ENCODE data around the gene TREH. TPM values are rescaled to one million over a fixed set of nuclear protein-coding genes. Genes with fewer than 3 reads are reported as not detected.
A peak's percentile ranks its signal among the peaks of the same experiment; 100 is the strongest.
"Not testable (repeated sequence)": the region's sequence is repeated elsewhere in the genome, so short reads cannot be mapped to it uniquely, and the experiment has no call there.

The TREH gene
- total RNA-seq, 1 donor from 2014 or later: not detected

DNA sequence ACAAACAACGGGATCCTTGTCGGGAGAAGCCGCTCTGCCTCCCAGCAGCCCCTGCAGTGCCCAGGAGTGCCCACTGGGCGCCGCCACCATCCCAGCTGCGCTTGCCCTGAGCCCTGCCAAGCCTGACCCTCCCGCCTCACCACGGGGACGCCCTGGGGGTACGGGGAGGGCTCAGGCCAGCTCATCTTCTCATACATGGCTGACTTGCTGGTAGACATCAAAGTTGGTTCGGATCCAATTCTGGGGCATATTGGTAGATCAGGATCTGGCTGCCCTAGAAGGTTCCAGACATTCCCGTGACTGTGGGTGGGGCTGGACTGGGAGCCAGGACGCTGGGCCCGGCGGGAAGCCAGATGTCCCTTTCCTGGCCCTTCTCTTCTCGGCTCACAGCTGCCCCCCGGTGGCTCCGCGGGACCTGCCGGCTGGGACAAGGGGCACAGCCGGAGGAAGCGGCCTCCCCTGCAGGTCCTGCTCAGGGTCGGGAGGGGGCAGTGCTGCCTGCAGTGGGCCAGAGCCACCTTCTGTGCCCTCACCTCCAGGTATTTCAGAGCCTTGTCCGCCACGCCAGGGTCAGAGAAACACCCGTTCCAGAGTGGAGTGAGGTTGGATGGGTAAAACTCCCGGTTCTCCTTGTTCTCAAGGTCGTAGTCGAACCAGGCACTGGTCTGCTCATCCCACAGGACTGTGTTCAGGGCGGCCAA, 10.6 kb upstream of the TREH start:
- intact Hi-C loops (cut with micrococcal nuclease): loop anchor here (1.0 to 10.0 kb wide), 4 partner anchors 95 to 266 kb away; partner anchors contain the start of genes CXCR5 and UPK2
- DNase-seq: peak; percentile 94
- Mint-ChIP-seq H3K27ac (peak overlapping the region; percentile 60), H3K27me3 (peaks cover 12% of the 10 kb centered on the region), H3K4me3 (peak overlapping the region; percentile 79), H3K36me3 (ENCODE audit: low read depth) (no peaks in the 10 kb centered on the region), H3K9me3 (no peaks in the 10 kb centered on the region), H3K4me1 (peaks cover 27% of the 10 kb centered on the region)

GRCh38 chr11:118689503-118689851, 10.0 kb upstream of the TREH start:
- intact Hi-C loops (cut with micrococcal nuclease): no loop called here
- peaks cover 16% of the 10 kb centered on the region for H3K27me3 Mint-ChIP-seq
- H3K27ac Mint-ChIP-seq: no peak overlapping the region
- DNase-seq: no peak
- H3K4me3 Mint-ChIP-seq: no peak overlapping the region
- no peaks in the 10 kb centered on the region for H3K36me3 Mint-ChIP-seq (ENCODE audit: low read depth)
- peaks cover 27% of the 10 kb centered on the region for H3K4me1 Mint-ChIP-seq
- H3K9me3 Mint-ChIP-seq: no peaks in the 10 kb centered on the region

GRCh38 chr11:118688851-118689502, 9.5 kb upstream of the TREH start:
- Mint-ChIP-seq H3K27ac (no peak overlapping the region), H3K4me1 (peaks cover 27% of the 10 kb centered on the region), H3K9me3 (no peaks in the 10 kb centered on the region), H3K27me3 (peaks cover 16% of the 10 kb centered on the region), H3K36me3 (ENCODE audit: low read depth) (no peaks in the 10 kb centered on the region), H3K4me3 (no peak overlapping the region)
- intact Hi-C loops (cut with micrococcal nuclease): no loop called here
- DNase-seq: no peak

DNA sequence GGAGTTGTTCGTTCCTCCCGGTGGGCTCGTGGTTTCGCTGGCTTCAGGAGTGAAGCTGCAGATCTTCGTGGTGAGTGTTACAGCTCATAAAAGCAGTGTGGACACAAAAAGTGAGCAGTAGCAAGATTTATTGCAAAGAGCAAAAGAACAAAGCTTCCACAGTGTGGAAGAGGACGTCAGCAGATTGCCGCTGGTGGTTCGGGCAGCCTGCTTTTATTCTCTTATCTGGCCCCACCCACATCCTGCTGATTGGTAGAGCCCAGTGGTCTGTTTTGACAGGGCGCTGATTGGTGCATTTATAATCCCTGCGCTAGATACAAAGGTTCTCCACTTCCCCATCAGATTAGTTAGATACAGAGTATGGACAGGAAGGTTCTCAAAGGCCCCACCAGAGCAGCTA, 8.9 kb upstream of the TREH start:
- H3K4me3 Mint-ChIP-seq; H3K9me3 Mint-ChIP-seq; intact Hi-C loops (cut with micrococcal nuclease); H3K27ac Mint-ChIP-seq; H3K36me3 Mint-ChIP-seq (ENCODE audit: low read depth): not testable (repeated sequence)
- peak; percentile 64 for DNase-seq
- peaks cover 27% of the 10 kb centered on the region for H3K4me1 Mint-ChIP-seq
- H3K27me3 Mint-ChIP-seq: peaks cover 17% of the 10 kb centered on the region

GRCh38 chr11:118687906-118688305, 8.5 kb upstream of the TREH start:
- H3K27ac Mint-ChIP-seq: no peak overlapping the region
- H3K4me3 Mint-ChIP-seq: no peak overlapping the region
- intact Hi-C loops (cut with micrococcal nuclease): no loop called here
- no peaks in the 10 kb centered on the region for H3K36me3 Mint-ChIP-seq (ENCODE audit: low read depth)
- no peak for DNase-seq
- H3K9me3 Mint-ChIP-seq: no peaks in the 10 kb centered on the region
- peaks cover 20% of the 10 kb centered on the region for H3K27me3 Mint-ChIP-seq
- H3K4me1 Mint-ChIP-seq: peaks cover 25% of the 10 kb centered on the region

DNA sequence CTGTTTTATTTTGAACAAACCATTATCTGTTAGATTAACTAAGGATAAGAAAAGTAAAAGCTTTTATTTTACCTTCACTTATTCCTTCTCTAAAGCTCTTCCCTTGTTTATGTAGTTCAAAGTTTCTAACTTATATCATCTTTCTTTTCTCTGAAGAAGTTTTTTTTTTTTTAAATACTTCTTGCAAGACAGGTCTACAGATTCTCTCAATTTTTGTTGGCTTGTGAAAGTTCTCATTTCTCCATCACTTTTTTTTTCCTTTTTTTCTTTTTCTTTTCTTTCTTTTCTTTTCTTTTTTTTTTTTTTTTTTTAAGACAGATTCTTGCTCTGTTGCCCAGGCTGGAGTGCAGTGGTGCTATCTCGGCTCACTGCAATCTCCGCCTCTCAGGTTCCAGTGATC, 4.7 kb upstream of the TREH start:
- DNase-seq: no peak
- H3K4me1 Mint-ChIP-seq: peaks cover 4% of the 10 kb centered on the region
- H3K27ac Mint-ChIP-seq: no peak overlapping the region
- no peaks in the 10 kb centered on the region for H3K9me3 Mint-ChIP-seq
- H3K27me3 Mint-ChIP-seq: peaks cover 28% of the 10 kb centered on the region
- H3K4me3 Mint-ChIP-seq: no peak overlapping the region
- intact Hi-C loops (cut with micrococcal nuclease): no loop called here
- H3K36me3 Mint-ChIP-seq (ENCODE audit: low read depth): no peaks in the 10 kb centered on the region

- H3K27ac Mint-ChIP-seq; H3K36me3 Mint-ChIP-seq (ENCODE audit: low read depth); intact Hi-C loops (cut with micrococcal nuclease); H3K9me3 Mint-ChIP-seq; H3K4me3 Mint-ChIP-seq; H3K4me1 Mint-ChIP-seq; DNase-seq: not testable (repeated sequence)
- H3K27me3 Mint-ChIP-seq: peaks cover 28% of the 10 kb centered on the region
Observed at GRCh38 chr11:118682939-118683338, 3.5 kb upstream of the TREH start.

GRCh38 chr11:118682372-118682771, 2.9 kb upstream of the TREH start:
- intact Hi-C loops (cut with micrococcal nuclease): no loop called here
- Mint-ChIP-seq H3K36me3 (ENCODE audit: low read depth) (no peaks in the 10 kb centered on the region), H3K27me3 (peaks cover 27% of the 10 kb centered on the region), H3K4me1 (no peaks in the 10 kb centered on the region), H3K27ac (no peak overlapping the region), H3K4me3 (no peak overlapping the region), H3K9me3 (no peaks in the 10 kb centered on the region)
- no peak for DNase-seq

- DNase-seq; intact Hi-C loops (cut with micrococcal nuclease): not testable (repeated sequence)
Observed at GRCh38 chr11:118678908-118679307, 542 bp downstream of the TREH start.

DNA sequence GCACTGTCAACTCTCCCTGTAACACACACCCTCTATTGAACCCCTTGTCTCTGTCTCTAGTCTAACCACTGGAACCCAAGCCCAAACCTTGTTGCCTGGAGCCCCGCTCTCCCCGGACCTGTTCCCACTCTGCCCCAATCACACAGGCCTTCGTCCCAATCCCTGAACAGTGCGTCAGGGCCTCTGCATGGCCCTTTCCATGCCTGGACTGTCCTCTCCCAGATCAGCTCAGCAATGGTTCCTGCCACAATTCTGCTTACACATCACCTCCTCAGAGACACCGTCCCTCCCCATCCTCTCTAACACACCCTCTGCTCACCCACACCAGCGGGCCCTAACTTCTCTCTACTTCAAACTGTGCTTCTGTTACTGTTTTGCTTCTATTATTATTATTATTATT, 1.5 kb downstream of the TREH start:
- Mint-ChIP-seq H3K4me3 (no peak overlapping the region), H3K9me3 (peaks cover 3% of the 10 kb centered on the region), H3K36me3 (ENCODE audit: low read depth) (no peaks in the 10 kb centered on the region), H3K27me3 (peaks cover 12% of the 10 kb centered on the region), H3K4me1 (no peaks in the 10 kb centered on the region), H3K27ac (no peak overlapping the region)
- no peak for DNase-seq
- intact Hi-C loops (cut with micrococcal nuclease): no loop called here

More at GRCh38 chr11:118678908-118679307, 542 bp downstream of the TREH start:
- not testable (repeated sequence) for H3K4me1 Mint-ChIP-seq; H3K9me3 Mint-ChIP-seq; H3K4me3 Mint-ChIP-seq; H3K27ac Mint-ChIP-seq; H3K36me3 Mint-ChIP-seq (ENCODE audit: low read depth)
- peaks cover 12% of the 10 kb centered on the region for H3K27me3 Mint-ChIP-seq

- H3K36me3 Mint-ChIP-seq (ENCODE audit: low read depth): no peaks in the 10 kb centered on the region
- H3K4me3 Mint-ChIP-seq: no peak overlapping the region
- H3K27ac Mint-ChIP-seq: no peak overlapping the region
- DNase-seq: no peak
- intact Hi-C loops (cut with micrococcal nuclease): no loop called here
- peaks cover 3% of the 10 kb centered on the region for H3K9me3 Mint-ChIP-seq
- H3K4me1 Mint-ChIP-seq: no peaks in the 10 kb centered on the region
- peaks cover 27% of the 10 kb centered on the region for H3K27me3 Mint-ChIP-seq
Observed at GRCh38 chr11:118674082-118674435, 5.4 kb downstream of the TREH start.

- Mint-ChIP-seq H3K27ac (no peak overlapping the region), H3K27me3 (peaks cover 27% of the 10 kb centered on the region), H3K4me3 (no peak overlapping the region), H3K36me3 (ENCODE audit: low read depth) (no peaks in the 10 kb centered on the region), H3K4me1 (no peaks in the 10 kb centered on the region), H3K9me3 (peaks cover 3% of the 10 kb centered on the region)
- intact Hi-C loops (cut with micrococcal nuclease): no loop called here
- DNase-seq: no peak
Observed at GRCh38 chr11:118673361-118674081, 5.9 kb downstream of the TREH start.

- H3K4me1 Mint-ChIP-seq: no peaks in the 10 kb centered on the region
- no peak overlapping the region for H3K27ac Mint-ChIP-seq
- no peak for DNase-seq
- intact Hi-C loops (cut with micrococcal nuclease): no loop called here
- peaks cover 28% of the 10 kb centered on the region for H3K27me3 Mint-ChIP-seq
- no peaks in the 10 kb centered on the region for H3K36me3 Mint-ChIP-seq (ENCODE audit: low read depth)
- H3K4me3 Mint-ChIP-seq: no peak overlapping the region
- H3K9me3 Mint-ChIP-seq: peaks cover 3% of the 10 kb centered on the region
Observed at GRCh38 chr11:118672846-118673245, 6.6 kb downstream of the TREH start.

GRCh38 chr11:118671254-118671653, 8.2 kb downstream of the TREH start:
- intact Hi-C loops (cut with micrococcal nuclease): no loop called here
- no peaks in the 10 kb centered on the region for H3K36me3 Mint-ChIP-seq (ENCODE audit: low read depth)
- H3K9me3 Mint-ChIP-seq: peaks cover 3% of the 10 kb centered on the region
- DNase-seq: no peak
- no peak overlapping the region for H3K27ac Mint-ChIP-seq
- peaks cover 28% of the 10 kb centered on the region for H3K27me3 Mint-ChIP-seq
- no peak overlapping the region for H3K4me3 Mint-ChIP-seq
- peaks cover 2% of the 10 kb centered on the region for H3K4me1 Mint-ChIP-seq
